GM13977 (cell line): ENCODE data around the gene CUEDC2.

Experiments
- DNase-seq: peaks from one replicate; pipeline ENCODE4 v3.0.0; 2012; ENCODE audit warnings: low spot score
- in situ Hi-C: fragments of 300-500 bp; cut with MboI; formaldehyde crosslinking; loops from one replicate; pipeline ENCODE4 v1.12.0; 2022; ENCODE audit warnings: low sequenced_read_pairs, low pct_unique_long_range_greater_than_20kb, mixed read lengths, inconsistent platforms; ENCODE audit not compliant: unreplicated experiment
- TF ChIP-seq, protein P1 (sequence below): IDR thresholded peaks from 2 replicates; pipeline ENCODE4 v1.5.1; 2012; ENCODE audit warnings: mild to moderate bottlenecking, control low read depth; ENCODE audit not compliant: insufficient read depth; ENCODE audit errors: extremely low read depth, missing control alignments

CUEDC2 gene

DNA sequence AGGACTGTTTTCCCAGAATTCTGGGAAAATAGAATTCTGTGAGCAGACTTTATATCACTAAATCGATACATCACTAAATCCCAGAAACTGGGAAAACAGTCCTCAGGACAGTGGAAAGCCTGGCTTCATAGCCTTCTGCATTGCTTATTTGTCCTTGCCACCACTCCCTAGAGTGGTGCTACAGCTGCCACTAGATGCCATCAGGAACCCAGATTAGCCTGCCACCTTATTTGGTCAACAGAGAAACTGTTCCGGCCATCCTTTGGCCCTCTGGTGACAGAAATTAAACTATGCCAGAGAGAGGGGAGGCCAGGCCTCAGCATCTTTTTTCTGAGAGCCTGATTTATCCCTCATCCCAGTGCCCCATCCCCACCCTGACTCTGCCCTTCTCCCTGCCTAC, 56.5 kb downstream of the CUEDC2 start:
- in situ Hi-C loops = no loop called here
- no peak for DNase-seq
- TF ChIP-seq, protein P1, sequence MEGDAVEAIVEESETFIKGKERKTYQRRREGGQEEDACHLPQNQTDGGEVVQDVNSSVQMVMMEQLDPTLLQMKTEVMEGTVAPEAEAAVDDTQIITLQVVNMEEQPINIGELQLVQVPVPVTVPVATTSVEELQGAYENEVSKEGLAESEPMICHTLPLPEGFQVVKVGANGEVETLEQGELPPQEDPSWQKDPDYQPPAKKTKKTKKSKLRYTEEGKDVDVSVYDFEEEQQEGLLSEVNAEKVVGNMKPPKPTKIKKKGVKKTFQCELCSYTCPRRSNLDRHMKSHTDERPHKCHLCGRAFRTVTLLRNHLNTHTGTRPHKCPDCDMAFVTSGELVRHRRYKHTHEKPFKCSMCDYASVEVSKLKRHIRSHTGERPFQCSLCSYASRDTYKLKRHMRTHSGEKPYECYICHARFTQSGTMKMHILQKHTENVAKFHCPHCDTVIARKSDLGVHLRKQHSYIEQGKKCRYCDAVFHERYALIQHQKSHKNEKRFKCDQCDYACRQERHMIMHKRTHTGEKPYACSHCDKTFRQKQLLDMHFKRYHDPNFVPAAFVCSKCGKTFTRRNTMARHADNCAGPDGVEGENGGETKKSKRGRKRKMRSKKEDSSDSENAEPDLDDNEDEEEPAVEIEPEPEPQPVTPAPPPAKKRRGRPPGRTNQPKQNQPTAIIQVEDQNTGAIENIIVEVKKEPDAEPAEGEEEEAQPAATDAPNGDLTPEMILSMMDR = no peak

GRCh38 chr10:102375250-102375649, 57.1 kb downstream of the CUEDC2 start:
- DNase-seq = no peak
- in situ Hi-C loops = no loop called here
- TF ChIP-seq, protein P1 = peak; percentile 9
